HG02678 (cell line): ENCODE results near the gene OGA.
"Not testable (repeated sequence)": the region's sequence is repeated elsewhere in the genome, so short reads cannot be mapped to it uniquely, and the experiment has no call there.

Experiments used
- ATAC-seq: cut with Tn5 transposase; IDR thresholded peaks from one replicate; pipeline ENCODE4 v1.9.1; 2021; ENCODE audit warnings: mild to moderate bottlenecking, moderate library complexity; ENCODE audit not compliant: unreplicated experiment

Gene OGA

GRCh38 chr10:101807158-101807557 is 11.1 kb downstream of the OGA start:
- ATAC-seq: no peak

DNA sequence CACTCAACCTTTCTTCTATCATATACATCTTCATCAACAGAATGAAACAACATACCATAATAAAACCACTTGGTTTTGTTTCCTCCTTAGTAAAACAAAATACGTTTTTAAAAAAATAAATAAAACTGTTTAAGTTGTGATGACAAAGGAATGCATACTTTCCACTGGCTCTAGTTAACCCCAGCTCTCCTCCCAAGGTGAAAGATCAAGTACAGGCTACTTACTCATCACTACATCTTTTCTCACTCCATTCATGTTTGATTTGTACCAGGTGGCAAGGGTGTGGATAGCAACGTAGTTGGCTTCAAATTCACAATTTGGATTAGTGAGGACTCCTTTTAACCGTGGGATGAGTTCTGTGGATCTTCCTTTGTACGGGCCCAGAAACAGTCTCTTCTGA is 14.7 kb downstream of the OGA start:
- ATAC-seq: no peak

DNA sequence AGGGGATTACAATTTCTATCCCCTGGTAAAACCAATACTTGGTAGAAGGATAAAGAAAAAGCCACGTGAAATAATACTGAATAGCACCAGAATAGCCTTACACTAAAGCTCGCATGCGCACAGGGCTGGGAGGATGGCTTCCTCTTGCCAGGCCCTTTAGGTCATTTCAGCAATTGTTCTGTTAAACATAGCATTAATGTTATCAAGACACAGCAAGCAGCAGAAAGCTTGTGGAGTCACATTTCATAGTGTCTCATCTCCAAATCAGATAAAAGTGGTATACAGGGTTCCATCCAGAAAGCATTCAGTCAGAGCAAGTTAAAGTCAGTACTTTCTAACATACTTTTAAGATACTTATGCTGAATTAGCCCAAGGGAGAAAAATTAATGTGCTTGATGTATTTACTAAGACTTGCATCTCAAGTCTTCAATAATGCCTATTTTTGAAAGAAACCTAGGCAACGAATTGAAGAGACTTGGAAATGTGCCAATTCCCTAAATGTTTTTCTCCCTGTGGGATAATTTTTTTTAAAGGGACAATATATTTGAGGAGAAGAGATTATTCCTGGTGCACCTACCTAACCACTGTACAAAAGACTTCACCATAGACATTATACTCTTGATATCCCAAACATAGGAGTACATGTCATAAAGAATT is 20.7 kb downstream of the OGA start:
- no peak for ATAC-seq

DNA sequence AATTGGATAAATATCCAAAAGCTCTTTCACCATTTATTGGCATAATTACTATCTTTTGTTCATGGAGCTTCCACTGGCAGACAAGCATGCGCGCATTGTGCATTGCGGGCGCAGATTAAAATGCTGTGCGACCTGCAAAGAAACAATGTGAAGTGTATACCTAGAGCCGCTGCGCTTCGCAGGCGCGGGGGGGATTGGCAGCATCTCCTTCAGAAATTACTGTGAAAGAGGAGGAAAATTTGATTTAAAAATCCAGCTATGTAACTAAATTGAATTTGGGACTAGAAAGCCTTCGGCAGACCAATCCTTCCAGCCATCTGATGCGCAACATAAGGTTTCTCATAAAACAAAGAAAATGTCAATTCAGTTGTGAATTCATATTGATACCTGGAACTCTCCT is 24.7 kb downstream of the OGA start:
- no peak for ATAC-seq

- no peak for ATAC-seq
Measured at GRCh38 chr10:101789686-101790085, 28.6 kb downstream of the OGA start.

DNA sequence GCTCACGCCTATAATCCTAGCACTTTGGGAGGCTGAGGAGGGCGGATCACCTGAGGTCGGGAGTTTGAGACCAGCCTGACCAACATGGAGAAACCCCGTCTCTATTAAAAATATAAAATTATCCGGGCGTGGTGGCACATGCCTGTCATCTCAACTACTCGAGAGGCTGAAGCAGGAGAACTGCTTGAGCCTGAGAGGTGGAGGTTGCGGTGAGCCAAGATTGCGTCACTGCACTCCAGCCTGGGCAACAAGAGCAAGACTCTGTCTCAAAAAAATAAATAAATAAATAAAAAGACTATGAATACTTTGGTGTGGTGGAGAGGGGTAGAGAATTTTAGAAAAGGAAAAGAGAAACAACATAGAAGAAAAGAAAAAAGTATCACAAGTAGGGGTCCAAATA is 29.0 kb downstream of the OGA start:
- ATAC-seq: not testable (repeated sequence)

GRCh38 chr10:101785801-101786200 is 32.4 kb downstream of the OGA start:
- ATAC-seq: no peak

- no peak for ATAC-seq
Measured at GRCh38 chr10:101784558-101784957, 33.7 kb downstream of the OGA start.

DNA sequence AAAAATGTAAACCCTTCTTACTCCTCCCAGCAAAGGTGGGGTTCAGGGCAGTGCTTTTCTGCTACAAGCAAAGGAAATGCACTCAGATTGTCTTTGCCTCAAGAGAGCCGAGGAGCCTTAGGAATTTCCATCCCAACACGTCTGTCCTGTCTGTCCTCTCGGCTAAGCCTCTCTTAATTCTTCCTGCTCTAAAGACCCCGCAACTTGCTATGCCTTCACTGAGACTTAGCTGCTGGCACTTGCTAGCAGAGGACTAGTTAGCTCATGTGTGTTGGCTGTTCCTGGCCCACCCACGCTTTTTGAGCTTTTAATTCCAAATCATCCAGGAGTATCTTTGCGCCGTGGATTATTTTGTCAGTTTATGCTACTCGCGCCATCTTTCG is 34.5 kb downstream of the OGA start:
- no peak for ATAC-seq

DNA sequence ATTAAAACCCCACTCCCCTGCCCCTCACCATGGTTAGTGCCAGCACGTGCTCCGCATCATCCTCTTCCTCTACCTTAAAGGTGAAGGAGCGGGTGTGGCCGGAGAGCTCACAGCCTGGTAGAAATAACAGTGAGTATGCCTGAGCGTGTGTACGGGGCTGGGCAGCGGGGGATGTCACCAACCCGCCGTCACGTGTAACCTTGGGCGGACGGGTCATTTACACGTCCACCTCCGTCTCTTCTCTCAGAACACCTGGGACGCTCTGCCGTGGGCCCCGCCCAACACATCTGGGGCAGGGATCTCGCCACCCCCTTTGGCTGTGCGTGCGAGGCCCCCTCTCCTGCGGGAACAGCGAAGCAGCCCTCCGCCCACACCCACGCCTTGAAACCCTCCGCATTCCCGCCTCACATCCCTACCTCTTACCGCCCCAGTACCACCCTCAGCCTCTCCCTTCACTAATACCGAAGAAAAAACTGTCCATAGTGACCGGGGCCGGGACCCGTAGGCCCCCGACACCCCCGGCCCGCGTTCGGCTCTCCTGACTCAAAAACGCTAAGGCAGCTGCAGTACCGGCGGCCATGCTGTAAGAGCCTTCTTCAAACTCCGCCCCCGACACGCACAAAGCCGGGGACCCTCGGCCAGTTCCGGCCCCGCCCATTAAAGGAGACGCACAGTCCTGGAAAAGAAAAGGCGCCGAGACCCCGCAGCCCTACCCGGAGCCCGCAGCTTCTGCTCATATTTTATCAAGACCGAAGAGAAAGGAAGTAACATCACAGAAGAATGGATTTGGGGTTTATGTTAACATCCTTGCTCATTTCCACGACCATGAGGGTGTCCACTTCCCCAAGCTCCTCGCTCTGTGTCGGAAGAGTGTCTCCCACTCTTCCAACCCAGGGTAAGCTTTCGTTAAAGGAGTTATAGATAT is 35.2 kb downstream of the OGA start, which contains the start of gene NPM3:
NPM3 (minus strand) TSS at position 636 of the 925 bp plus-strand sequence; CDS start at position 580, 56 bp downstream.
- peak; percentile 64 for ATAC-seq

- no peak for ATAC-seq
Measured at GRCh38 chr10:101781984-101782810, 36.0 kb downstream of the OGA start.

DNA sequence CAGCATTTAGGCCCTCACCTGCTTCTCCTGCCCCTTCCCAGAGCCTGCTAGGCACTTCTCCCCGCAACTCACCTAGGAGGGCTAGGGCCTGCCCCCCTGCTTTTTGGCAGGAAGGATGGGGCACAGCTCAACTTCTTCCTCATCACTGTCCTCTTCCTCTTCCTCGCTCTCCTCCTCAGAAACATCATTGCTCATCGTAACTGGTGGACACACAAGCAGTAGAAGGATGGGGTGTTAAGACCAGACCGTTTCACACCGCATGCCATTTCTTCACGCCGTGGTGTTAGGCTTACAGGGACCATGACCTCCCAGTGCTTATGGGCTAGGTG is 36.6 kb downstream of the OGA start:
- no peak for ATAC-seq

DNA sequence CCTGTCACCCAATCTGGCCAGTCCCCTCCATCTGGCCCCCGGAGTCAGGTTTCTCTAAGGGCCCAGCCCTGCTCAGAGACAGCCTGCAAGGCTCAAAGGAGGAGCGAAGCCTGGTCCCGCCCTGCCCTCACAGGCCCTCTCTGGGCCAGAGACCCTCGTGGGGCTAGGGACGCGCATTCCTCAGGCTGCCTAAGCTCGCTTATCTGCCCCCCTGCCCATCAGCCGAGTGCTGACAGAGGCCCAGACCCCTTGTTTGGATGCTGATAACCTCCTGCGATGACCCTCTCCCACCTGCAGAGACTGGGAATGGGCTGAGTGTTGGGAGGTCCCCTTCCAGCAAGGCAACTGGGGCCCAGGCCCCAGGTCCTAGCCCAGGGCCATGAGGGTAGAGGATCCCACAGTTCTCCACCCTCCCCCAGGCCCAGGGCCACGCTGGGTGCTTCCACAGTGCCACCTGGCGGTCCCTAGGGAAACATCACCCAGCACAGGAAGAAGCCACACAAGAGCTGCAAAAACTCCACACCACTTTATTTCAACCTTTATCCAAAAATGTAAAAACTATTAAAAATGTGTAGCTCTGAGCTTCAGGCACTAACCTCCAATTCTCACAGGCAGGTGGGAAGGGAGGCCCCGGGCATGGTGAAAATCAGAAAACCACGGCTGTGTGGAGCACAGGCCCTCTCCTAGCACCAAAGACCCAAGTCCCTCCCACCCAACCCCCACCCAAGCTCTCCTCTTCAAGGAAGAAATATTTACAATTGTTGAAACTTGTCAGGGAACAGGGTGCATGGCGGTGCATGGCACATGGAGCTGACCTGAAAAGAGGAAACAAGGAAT is 37.2 kb downstream of the OGA start:
- ATAC-seq: peak; percentile 32

- ATAC-seq: no peak
Measured at GRCh38 chr10:101780187-101780817, 37.9 kb downstream of the OGA start.

GRCh38 chr10:101779544-101780186 is 38.6 kb downstream of the OGA start:
- ATAC-seq: no peak

- ATAC-seq: no peak
Measured at GRCh38 chr10:101778781-101779543, 39.3 kb downstream of the OGA start.

DNA sequence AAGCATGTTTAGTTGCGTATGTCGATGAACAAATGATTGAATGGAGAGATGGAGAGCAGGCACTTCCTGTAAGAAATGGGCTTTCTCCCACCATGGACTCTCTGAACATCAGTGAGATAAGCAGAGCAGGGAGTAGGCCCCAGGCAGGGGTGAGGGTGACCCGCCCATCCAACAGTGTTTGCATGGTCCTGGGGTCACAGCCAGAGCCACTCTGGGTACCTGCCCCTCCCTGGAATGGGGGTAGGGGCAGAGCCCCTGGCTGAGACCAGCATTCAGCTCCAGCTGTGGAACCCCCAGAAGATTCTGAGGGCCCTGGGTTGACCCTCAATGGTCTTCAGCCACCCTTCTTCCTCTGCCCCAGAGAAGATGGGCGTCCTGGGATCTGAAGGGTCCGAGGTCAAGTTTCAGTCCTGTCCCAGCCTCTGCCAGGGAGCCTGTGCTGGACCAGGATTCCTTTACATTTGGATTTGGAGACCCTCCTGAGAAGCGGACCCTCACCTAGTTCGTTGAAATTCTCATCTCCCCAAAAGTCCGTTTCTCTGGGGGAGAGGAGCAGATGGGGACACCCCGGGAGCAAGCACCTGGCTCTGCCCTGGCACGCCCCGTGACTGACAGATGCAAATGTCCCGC is 40.0 kb downstream of the OGA start:
- ATAC-seq: no peak

- ATAC-seq: no peak
Measured at GRCh38 chr10:101777619-101778145, 40.6 kb downstream of the OGA start.
